ENCODE results near the gene POLR1E.

DNA sequence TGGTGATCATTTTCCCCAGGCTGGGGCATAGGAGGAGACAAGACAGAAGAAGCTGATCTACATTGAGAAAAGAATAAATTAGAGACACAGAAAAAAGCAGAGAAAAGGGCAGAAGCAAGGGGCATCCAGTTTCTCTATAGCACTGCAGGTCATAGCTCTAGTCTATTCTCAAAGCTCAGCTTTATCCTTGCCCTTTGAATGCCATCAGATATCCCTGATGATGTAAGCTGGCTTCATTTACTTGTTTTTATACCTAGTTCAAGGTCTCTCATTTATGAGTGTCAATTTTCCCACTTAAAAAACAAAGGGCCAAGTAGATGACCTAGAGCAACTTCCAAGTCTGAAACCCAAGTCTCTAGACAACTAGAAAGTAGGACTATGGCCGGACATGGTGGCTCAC is 57.7 kb downstream of the POLR1E start:
- TF ChIP-seq POLR2A (IDR thresholded peaks at IDR 0.05), result no peak
- TF ChIP-seq, protein P1, sequence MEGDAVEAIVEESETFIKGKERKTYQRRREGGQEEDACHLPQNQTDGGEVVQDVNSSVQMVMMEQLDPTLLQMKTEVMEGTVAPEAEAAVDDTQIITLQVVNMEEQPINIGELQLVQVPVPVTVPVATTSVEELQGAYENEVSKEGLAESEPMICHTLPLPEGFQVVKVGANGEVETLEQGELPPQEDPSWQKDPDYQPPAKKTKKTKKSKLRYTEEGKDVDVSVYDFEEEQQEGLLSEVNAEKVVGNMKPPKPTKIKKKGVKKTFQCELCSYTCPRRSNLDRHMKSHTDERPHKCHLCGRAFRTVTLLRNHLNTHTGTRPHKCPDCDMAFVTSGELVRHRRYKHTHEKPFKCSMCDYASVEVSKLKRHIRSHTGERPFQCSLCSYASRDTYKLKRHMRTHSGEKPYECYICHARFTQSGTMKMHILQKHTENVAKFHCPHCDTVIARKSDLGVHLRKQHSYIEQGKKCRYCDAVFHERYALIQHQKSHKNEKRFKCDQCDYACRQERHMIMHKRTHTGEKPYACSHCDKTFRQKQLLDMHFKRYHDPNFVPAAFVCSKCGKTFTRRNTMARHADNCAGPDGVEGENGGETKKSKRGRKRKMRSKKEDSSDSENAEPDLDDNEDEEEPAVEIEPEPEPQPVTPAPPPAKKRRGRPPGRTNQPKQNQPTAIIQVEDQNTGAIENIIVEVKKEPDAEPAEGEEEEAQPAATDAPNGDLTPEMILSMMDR (IDR thresholded peaks at IDR 0.05 in 4 of 5, conservative IDR thresholded peaks at IDR 0.05 in 1 of 5), result no peak
